Smooth muscle cell (in vitro differentiated cells): ENCODE measurements around the gene IRF4. TPM values are rescaled to one million over a fixed set of nuclear protein-coding genes. Genes with fewer than 3 reads are reported as not detected.

Experiments
- DNase-seq: peaks from one replicate; lab custom pipeline; 2025; ENCODE audit not compliant: unreplicated experiment; lab: John Stamatoyannopoulos, UW
- H2AFZ ChIP-seq: fragments of 200-600 bp; sonication (generic); 2 replicates; pipeline ENCODE4 v1.6.0; 2016; ENCODE audit warnings: antibody characterized with exemption, low read depth, mild to moderate bottlenecking
- H3F3A ChIP-seq: fragments of 200-600 bp; sonication (generic); 2 replicates; pipeline ENCODE4 v1.6.0; 2017; ENCODE audit warnings: antibody characterized with exemption, low read depth
- H3K27ac ChIP-seq: fragments of 200-600 bp; sonication (generic); 2 replicates; pipeline ENCODE4 v1.5.1; 2016; ENCODE audit warnings: low read depth, mild to moderate bottlenecking
- H3K27me3 ChIP-seq: fragments of 200-600 bp; sonication (generic); 2 replicates; pipeline ENCODE4 v1.6.1; 2016; ENCODE audit warnings: low read depth, mild to moderate bottlenecking
- H3K36me3 ChIP-seq: fragments of 200-600 bp; sonication (generic); 2 replicates; pipeline ENCODE4 v1.5.1; 2016; ENCODE audit warnings: low read depth
- H3K4me1 ChIP-seq: fragments of 200-600 bp; sonication (generic); 2 replicates; pipeline ENCODE4 v1.5.1; 2016; ENCODE audit warnings: low read depth
- H3K4me2 ChIP-seq: fragments of 200-600 bp; sonication (generic); 2 replicates; pipeline ENCODE4 v1.6.0; 2016; ENCODE audit warnings: mild to moderate bottlenecking
- H3K4me3 ChIP-seq: fragments of 200-600 bp; sonication (generic); 2 replicates; pipeline ENCODE4 v1.5.1; 2016; ENCODE audit warnings: mild to moderate bottlenecking
- H3K79me2 ChIP-seq: fragments of 200-600 bp; sonication (generic); 2 replicates; pipeline ENCODE4 v1.6.0; 2016; ENCODE audit warnings: low read depth, mild to moderate bottlenecking
- H3K9ac ChIP-seq: fragments of 200-600 bp; sonication (generic); 2 replicates; pipeline ENCODE4 v1.6.0; 2016; ENCODE audit warnings: low read depth
- H3K9me3 ChIP-seq: fragments of 200-600 bp; sonication (generic); replicated peaks from 2 replicates; pipeline ENCODE4 v1.5.1; 2016; ENCODE audit warnings: low read depth
- H4K20me1 ChIP-seq: fragments of 200-600 bp; sonication (generic); 2 replicates; pipeline ENCODE4 v1.6.0; 2016; ENCODE audit warnings: low read depth
- WGBS: methylation state at CpG from one replicate; pipeline ENCODE4 v1.1.7; 2016; ENCODE audit warnings: low lambda C conversion rate; 5-methylcytosine and 5-hydroxymethylcytosine counted together
- polyA plus RNA-seq: library from polyadenylated mRNA; unstranded; fragments of >200 nt; fragmentation: Nextera tagmentation; extraction: Ambion mirVana; gene quantifications from 2 replicates; pipeline ENCODE4 v1.2.1, GENCODE V29; 2016
- total RNA-seq: library from RNA; depleted of rRNA; stranded (reverse); fragments of >200 nt; gene quantifications from 2 replicates; pipeline ENCODE4 v1.2.3, GENCODE V29; 2014
- TF ChIP-seq, protein P1 (sequence below): fragments of 200-600 bp; sonication (generic); IDR thresholded peaks from 2 replicates; pipeline ENCODE4 v1.5.1; 2017; ENCODE audit warnings: borderline replicate concordance, mild to moderate bottlenecking, antibody characterized with exemption; ENCODE audit not compliant: insufficient read depth, poor library complexity, severe bottlenecking

The IRF4 gene
- total and polyA plus RNA-seq, 2 experiments from 2014 or later: 0.04 TPM; not detected in 1

DNA sequence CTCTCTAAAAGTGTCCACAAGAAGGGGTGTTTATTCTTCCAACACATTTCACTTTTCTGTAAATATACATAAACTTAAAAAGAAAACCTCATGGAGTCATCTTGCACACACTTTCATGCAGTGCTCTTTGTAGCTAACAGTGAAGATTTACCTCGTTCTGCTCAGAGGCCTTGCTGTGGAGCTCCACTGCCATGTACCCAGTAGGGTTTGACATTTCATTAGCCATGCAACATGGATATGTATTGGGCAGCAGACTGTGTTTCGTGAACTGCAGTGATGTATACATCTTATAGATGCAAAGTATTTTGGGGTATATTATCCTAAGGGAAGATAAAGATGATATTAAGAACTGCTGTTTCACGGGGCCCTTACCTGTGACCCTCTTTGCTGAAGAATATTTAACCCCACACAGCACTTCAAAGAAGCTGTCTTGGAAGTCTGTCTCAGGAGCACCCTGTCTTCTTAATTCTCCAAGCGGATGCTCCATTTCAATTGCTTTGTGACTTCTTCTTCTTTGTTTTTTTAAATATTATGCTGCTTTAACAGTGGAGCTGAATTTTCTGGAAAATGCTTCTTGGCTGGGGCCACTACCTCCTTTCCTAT lies 17.9 kb downstream of the IRF4 start:
- no peaks in the 10 kb centered on the region for H4K20me1 ChIP-seq
- no peaks in the 10 kb centered on the region for H3K4me1 ChIP-seq
- H3K4me3 ChIP-seq: no peak overlapping the region
- no peak overlapping the region for H3K4me2 ChIP-seq
- H3K9me3 ChIP-seq: no peaks in the 10 kb centered on the region
- H3K9ac ChIP-seq: no peak overlapping the region
- TF ChIP-seq, protein P1, sequence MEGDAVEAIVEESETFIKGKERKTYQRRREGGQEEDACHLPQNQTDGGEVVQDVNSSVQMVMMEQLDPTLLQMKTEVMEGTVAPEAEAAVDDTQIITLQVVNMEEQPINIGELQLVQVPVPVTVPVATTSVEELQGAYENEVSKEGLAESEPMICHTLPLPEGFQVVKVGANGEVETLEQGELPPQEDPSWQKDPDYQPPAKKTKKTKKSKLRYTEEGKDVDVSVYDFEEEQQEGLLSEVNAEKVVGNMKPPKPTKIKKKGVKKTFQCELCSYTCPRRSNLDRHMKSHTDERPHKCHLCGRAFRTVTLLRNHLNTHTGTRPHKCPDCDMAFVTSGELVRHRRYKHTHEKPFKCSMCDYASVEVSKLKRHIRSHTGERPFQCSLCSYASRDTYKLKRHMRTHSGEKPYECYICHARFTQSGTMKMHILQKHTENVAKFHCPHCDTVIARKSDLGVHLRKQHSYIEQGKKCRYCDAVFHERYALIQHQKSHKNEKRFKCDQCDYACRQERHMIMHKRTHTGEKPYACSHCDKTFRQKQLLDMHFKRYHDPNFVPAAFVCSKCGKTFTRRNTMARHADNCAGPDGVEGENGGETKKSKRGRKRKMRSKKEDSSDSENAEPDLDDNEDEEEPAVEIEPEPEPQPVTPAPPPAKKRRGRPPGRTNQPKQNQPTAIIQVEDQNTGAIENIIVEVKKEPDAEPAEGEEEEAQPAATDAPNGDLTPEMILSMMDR: no peak
- H3K79me2 ChIP-seq: no peaks in the 10 kb centered on the region
- peaks cover 5% of the 10 kb centered on the region for H3K27me3 ChIP-seq
- no peak for DNase-seq
- no peaks in the 10 kb centered on the region for H3F3A ChIP-seq
- no peak overlapping the region for H3K27ac ChIP-seq
- WGBS: 91% methylated on average over 4 of the region's 4 CpGs
- no peaks in the 10 kb centered on the region for H3K36me3 ChIP-seq
- no peak overlapping the region for H2AFZ ChIP-seq

DNA sequence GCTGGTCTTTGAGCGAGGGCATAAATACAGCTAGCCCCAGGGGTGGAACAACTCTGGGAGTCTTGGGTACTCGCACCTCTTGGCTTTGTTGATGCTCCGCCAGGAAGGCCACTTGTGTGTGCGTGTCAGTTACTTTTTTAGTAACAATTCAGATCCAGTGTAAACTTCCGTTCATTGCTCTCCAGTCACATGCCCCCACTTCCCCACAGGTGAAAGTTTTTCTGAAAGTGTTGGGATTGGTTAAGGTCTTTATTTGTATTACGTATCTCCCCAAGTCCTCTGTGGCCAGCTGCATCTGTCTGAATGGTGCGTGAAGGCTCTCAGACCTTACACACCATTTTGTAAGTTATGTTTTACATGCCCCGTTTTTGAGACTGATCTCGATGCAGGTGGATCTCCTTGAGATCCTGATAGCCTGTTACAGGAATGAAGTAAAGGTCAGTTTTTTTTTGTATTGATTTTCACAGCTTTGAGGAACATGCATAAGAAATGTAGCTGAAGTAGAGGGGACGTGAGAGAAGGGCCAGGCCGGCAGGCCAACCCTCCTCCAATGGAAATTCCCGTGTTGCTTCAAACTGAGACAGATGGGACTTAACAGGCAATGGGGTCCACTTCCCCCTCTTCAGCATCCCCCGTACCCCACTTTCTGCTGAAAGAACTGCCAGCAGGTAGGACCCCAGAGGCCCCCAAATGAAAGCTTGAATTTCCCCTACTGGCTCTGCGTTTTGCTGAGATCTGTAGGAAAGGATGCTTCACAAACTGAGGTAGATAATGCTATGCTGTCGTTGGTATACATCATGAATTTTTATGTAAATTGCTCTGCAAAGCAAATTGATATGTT lies 19.2 kb downstream of the IRF4 start:
- Histone ChIP-seq H3F3A (no peaks in the 10 kb centered on the region), H3K9me3 (no peaks in the 10 kb centered on the region), H3K4me3 (no peak overlapping the region), H4K20me1 (no peaks in the 10 kb centered on the region), H3K4me2 (no peak overlapping the region), H3K4me1 (no peaks in the 10 kb centered on the region), H3K79me2 (no peaks in the 10 kb centered on the region), H3K27ac (no peak overlapping the region), H2AFZ (no peak overlapping the region), H3K36me3 (no peaks in the 10 kb centered on the region), H3K27me3 (no peaks in the 10 kb centered on the region), H3K9ac (no peak overlapping the region)
- DNase-seq: no peak
- TF ChIP-seq, protein P1: no peak
- WGBS: 93% methylated on average over 15 of the region's 15 CpGs

DNA sequence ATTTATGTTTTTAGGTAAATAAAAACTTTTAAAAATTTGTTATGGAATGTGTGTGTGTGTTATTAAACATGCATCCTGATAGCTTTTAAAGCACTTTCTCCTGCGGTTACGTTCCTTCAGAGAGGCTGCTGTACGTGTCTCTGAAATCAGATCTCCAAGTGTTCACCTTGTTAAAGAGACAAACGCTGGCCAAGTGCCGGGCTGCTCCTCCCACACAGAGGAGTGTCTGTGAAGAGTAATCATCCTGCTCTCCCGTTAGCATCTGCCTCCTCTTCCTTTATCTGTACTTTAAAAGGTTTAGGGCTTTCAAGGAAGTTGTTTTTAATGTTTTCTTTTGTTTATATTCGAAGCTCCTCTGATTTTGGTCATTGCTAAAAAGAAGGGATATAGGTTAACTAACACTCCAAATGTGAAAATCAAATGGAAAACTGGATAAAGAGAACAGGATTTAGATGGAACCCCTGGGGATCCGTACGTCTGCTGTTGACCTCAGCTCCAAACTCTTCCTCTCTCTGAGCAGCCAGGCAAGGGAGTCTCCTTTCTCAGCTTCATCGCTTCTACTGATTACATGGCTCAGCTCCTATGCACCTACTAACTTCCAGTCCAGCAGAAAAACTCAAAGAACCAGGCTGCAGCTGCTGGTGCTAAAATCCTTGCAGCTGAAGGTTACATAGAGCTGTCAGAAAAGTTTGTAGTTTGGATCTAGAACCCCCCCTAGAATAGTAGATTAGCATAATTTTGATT lies 20.0 kb downstream of the IRF4 start:
- Histone ChIP-seq H3K9ac (no peak overlapping the region), H3K79me2 (no peaks in the 10 kb centered on the region), H3K36me3 (no peaks in the 10 kb centered on the region), H3K4me2 (no peak overlapping the region), H2AFZ (no peak overlapping the region), H3K4me1 (no peaks in the 10 kb centered on the region), H3K27me3 (no peaks in the 10 kb centered on the region), H3K27ac (no peak overlapping the region), H4K20me1 (no peaks in the 10 kb centered on the region), H3K9me3 (no peaks in the 10 kb centered on the region), H3K4me3 (no peak overlapping the region), H3F3A (no peaks in the 10 kb centered on the region)
- no peak for DNase-seq
- WGBS: 44% methylated on average over 10 of the region's 10 CpGs
- TF ChIP-seq, protein P1: no peak
